Colonic mucosa (tissue), 4 donors: ENCODE data around the gene OR4E2. TPM values are rescaled to one million over a fixed set of nuclear protein-coding genes. Genes with fewer than 3 reads are reported as not detected.

Source experiments
- DNase-seq: peaks from one replicate; pipeline ENCODE4 v3.0.0-alpha.2; 2020
- H3K27ac ChIP-seq: fragments of 200-600 bp; one replicate; pipeline ENCODE4 v1.8.0; 2021
- H3K27me3 ChIP-seq: fragments of 200-600 bp; one replicate; pipeline ENCODE4 v1.8.0; 2021
- H3K36me3 ChIP-seq: fragments of 200-600 bp; one replicate; pipeline ENCODE4 v1.8.0; 2021
- H3K4me1 ChIP-seq: fragments of 200-600 bp; one replicate; pipeline ENCODE4 v1.8.0; 2021; ENCODE audit warnings: mild to moderate bottlenecking
- H3K4me3 ChIP-seq: fragments of 200-600 bp; one replicate; pipeline ENCODE4 v1.8.0; 2021
- H3K9ac ChIP-seq, 2 donors: one replicate each; pipeline ENCODE4 v1.7.0; 2013; ENCODE audit warnings: control low read depth in 2 of 2, low read depth in 2 of 2, low read length in 2 of 2
- H3K9me3 ChIP-seq: fragments of 200-600 bp; one replicate; pipeline ENCODE4 v1.8.0; 2021
- CTCF ChIP-seq: fragments of 200-600 bp; IDR thresholded peaks from one replicate; pipeline ENCODE4 v1.8.0; 2022; ENCODE audit warnings: antibody characterized with exemption, mild to moderate bottlenecking
- intact Hi-C: fragments of 100-400 bp; cut with DNase I; formaldehyde crosslinking; loops from one replicate; pipeline ENCODE4 v1.14.1; 2022
- total RNA-seq, 2 donors: library from RNA; stranded (reverse); fragmentation: NEBNext Ultra II Directional in 1 of 2; extraction: Animal tissue kit (Norgen Biotek cat#: 25700) in 1 of 2; gene quantifications; one replicate each; pipeline ENCODE4 v1.2.1, GENCODE V29; 2021
- donor health status: healthy.
- donor health status: DM: no; HTN: no; CAD: no.
- donor health status: DM: no; HTN: no; CAD: no.

The OR4E2 gene
- total RNA-seq, 2 donors from 2014 or later: not detected

GRCh38 chr14:21671371-21671770 is 17.7 kb downstream of the OR4E2 start:
- Histone ChIP-seq H3K4me1 (no peaks in the 10 kb centered on the region), H3K9ac (no peak overlapping the region), H3K4me3 (no peak overlapping the region), H3K36me3 (no peaks in the 10 kb centered on the region), H3K27ac (no peak overlapping the region), H3K27me3 (no peaks in the 10 kb centered on the region), H3K9me3 (no peaks in the 10 kb centered on the region)
- intact Hi-C loops: no loop called here
- no peak for DNase-seq
- TF ChIP-seq CTCF: no peak

- no peak overlapping the region for H3K4me3 ChIP-seq
- H3K9ac ChIP-seq: no peak overlapping the region
- no peak overlapping the region for H3K27ac ChIP-seq
- DNase-seq: no peak
- no peaks in the 10 kb centered on the region for H3K4me1 ChIP-seq
- no peaks in the 10 kb centered on the region for H3K36me3 ChIP-seq
- intact Hi-C loops: no loop called here
- no peak for TF ChIP-seq CTCF
- H3K9me3 ChIP-seq: no peaks in the 10 kb centered on the region
- no peaks in the 10 kb centered on the region for H3K27me3 ChIP-seq
Observed at GRCh38 chr14:21672116-21672515, 18.5 kb downstream of the OR4E2 start.

GRCh38 chr14:21673718-21674117 is 20.1 kb downstream of the OR4E2 start, which contains the start of gene OR4E1:
TSS of gene OR4E1 (minus strand) at chr14:21673818. CDS start at chr14:21670935, 2,883 bp downstream.
- DNase-seq: no peak
- no peak for TF ChIP-seq CTCF
- Histone ChIP-seq H3K4me1 (no peaks in the 10 kb centered on the region), H3K27me3 (no peaks in the 10 kb centered on the region), H3K9me3 (no peaks in the 10 kb centered on the region), H3K27ac (no peak within 1 kb of the TSS), H3K36me3 (no peaks in the 10 kb centered on the region), H3K9ac (no peak within 1 kb of the TSS), H3K4me3 (no peak within 1 kb of the TSS)
- intact Hi-C loops: no loop called here

- no peak for TF ChIP-seq CTCF
- intact Hi-C loops: no loop called here
- DNase-seq: no peak
- Histone ChIP-seq H3K36me3 (no peaks in the 10 kb centered on the region), H3K27me3 (no peaks in the 10 kb centered on the region), H3K27ac (no peak overlapping the region), H3K4me1 (no peaks in the 10 kb centered on the region), H3K9ac (no peak overlapping the region), H3K4me3 (no peak overlapping the region), H3K9me3 (no peaks in the 10 kb centered on the region)
Observed at GRCh38 chr14:21675566-21675965, 21.9 kb downstream of the OR4E2 start.

GRCh38 chr14:21680072-21680471 is 26.4 kb downstream of the OR4E2 start:
- no peaks in the 10 kb centered on the region for H3K36me3 ChIP-seq
- H3K9ac ChIP-seq: no peak overlapping the region
- no peaks in the 10 kb centered on the region for H3K27me3 ChIP-seq
- H3K27ac ChIP-seq: no peak overlapping the region
- H3K9me3 ChIP-seq: no peaks in the 10 kb centered on the region
- no peak for TF ChIP-seq CTCF
- no peaks in the 10 kb centered on the region for H3K4me1 ChIP-seq
- no peak for DNase-seq
- no peak overlapping the region for H3K4me3 ChIP-seq
- intact Hi-C loops: no loop called here

- H3K9me3 ChIP-seq: no peaks in the 10 kb centered on the region
- no peaks in the 10 kb centered on the region for H3K4me1 ChIP-seq
- DNase-seq: no peak
- no peak overlapping the region for H3K9ac ChIP-seq
- intact Hi-C loops: no loop called here
- no peak overlapping the region for H3K27ac ChIP-seq
- H3K36me3 ChIP-seq: no peaks in the 10 kb centered on the region
- TF ChIP-seq CTCF: no peak
- no peak overlapping the region for H3K4me3 ChIP-seq
- H3K27me3 ChIP-seq: no peaks in the 10 kb centered on the region
Observed at GRCh38 chr14:21686468-21686867, 32.8 kb downstream of the OR4E2 start.
